HFFc6 (cell line): ENCODE measurements around the gene KCNJ16. TPM values are rescaled to one million over a fixed set of nuclear protein-coding genes. Genes with fewer than 3 reads are reported as not detected.

ENCODE experiments used
- DNase-seq: peaks from one replicate; pipeline ENCODE4 v3.0.0-alpha.2; 2018
- H3K27ac Mint-ChIP-seq: 2 replicates; pipeline ENCODE4 v1.8.0; 2020; ENCODE audit warnings: mild to moderate bottlenecking, mixed read lengths
- H3K27me3 Mint-ChIP-seq: 2 replicates; pipeline ENCODE4 v1.8.0; 2021; ENCODE audit warnings: mild to moderate bottlenecking, moderate library complexity, mixed read lengths; ENCODE audit not compliant: insufficient read depth
- H3K36me3 Mint-ChIP-seq: 2 replicates; pipeline ENCODE4 v1.8.0; 2021; ENCODE audit warnings: low read depth, mixed read lengths
- H3K4me1 Mint-ChIP-seq: 2 replicates; pipeline ENCODE4 v1.8.0; 2020; ENCODE audit warnings: low read depth, mixed read lengths
- H3K4me3 Mint-ChIP-seq: 2 replicates; pipeline ENCODE4 v1.8.0; 2020; ENCODE audit warnings: mild to moderate bottlenecking, moderate library complexity, mixed read lengths
- H3K9me3 Mint-ChIP-seq: 2 replicates; pipeline ENCODE4 v1.8.0; 2020; ENCODE audit warnings: mild to moderate bottlenecking, mixed read lengths
- CTCF ChIP-seq: fragments of 200-600 bp; sonication (generic); IDR thresholded peaks from 2 replicates; pipeline ENCODE4 v1.5.0; 2021; ENCODE audit warnings: antibody characterized with exemption, mild to moderate bottlenecking
- total RNA-seq, 6 experiments: library from RNA; stranded (reverse); fragmentation: NEBNext Ultra II Directional; extraction: Animal tissue kit (Norgen Biotek cat#: 25700); gene quantifications; 2 replicates in 1 of 6; 3 replicates in 5 of 6; pipeline ENCODE4 v1.2.3, GENCODE V29; 2021

Gene KCNJ16
- total RNA-seq, 6 experiments from 2014 or later: not detected

DNA sequence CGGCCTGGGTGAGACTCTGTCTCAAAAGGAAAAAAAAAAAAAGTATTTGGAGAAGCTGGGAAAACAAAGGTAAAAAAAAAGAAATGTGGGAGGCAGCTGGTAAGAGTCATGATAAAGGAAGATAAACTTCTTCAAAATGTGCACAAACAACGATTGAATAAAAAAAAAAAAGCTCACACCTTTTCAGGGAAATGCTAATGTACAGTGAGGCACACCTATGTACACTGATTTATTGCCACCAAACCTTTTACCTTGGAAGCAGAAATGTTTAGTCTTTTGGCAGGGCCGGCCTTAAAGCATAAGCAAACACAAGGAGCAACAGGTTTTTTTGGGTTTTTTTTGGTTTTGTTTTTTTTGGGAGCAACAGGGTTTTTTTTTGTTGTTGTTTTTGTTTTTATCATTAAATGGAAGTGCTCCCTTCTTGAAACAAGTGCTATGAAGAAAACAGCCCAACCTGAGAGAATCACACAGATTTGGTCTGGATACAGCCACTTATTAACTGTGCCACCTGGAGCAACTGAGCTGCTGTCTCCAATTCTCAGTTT, 64.5 kb downstream of the KCNJ16 start:
- no peak for TF ChIP-seq CTCF
- Mint-ChIP-seq H3K27ac (no peak overlapping the region), H3K9me3 (no peaks in the 10 kb centered on the region)

DNA sequence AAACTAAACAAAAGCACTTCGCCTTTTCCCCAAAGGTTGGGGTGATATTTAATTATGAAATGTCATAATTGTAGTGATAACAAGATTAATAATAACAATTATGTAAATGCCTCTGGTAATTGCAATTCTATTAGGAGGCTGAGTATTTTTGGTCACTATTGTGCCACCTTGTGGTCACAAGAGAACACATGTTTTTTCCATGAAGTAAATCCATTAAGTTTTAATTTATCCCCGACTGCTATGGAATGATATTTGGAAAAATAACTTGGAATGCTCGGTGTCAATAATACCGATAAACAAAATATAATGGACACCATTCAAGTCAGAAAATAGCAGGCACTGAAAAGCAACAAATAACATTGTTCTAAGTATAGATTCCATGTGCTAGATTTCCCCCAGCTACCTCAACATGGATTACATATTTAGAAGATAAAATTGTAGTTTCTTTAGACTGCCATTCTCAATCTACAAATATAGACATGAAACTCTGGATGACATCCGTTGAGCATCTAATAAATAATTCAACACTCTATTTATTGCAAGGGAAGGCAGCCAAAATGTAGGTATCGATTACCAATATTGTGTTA, 69.3 kb downstream of the KCNJ16 start:
- DNase-seq: peak; percentile 24
- no peak overlapping the region for H3K27ac Mint-ChIP-seq

More for the DNA sequence above, 64.5 kb downstream of the KCNJ16 start:
- H3K36me3 Mint-ChIP-seq: no peaks in the 10 kb centered on the region
- DNase-seq: no peak
- no peak overlapping the region for H3K4me3 Mint-ChIP-seq
- H3K4me1 Mint-ChIP-seq: peaks cover 29% of the 10 kb centered on the region
- peaks cover 2% of the 10 kb centered on the region for H3K27me3 Mint-ChIP-seq

DNA sequence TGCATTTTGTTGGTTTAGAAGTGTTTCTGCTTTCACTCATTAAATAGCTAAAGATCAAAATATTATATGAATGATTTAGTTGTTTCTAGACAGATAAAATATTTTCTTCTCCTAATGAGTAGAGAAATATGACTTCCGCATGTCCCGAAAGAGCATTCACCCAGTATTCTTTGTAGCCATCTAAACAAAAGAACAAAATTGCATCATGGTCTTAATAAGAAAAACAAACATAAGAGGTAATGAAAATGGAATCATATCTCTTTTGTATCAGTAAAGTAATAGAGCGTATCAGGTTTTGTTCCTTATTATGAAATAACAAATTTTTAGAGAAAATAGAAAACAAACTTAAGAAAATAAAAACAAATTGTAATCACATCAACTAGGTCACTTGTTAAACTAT, 78.2 kb downstream of the KCNJ16 start:
- DNase-seq: no peak
- H3K36me3 Mint-ChIP-seq: no peaks in the 10 kb centered on the region

More for the DNA sequence above, 69.3 kb downstream of the KCNJ16 start:
- H3K9me3 Mint-ChIP-seq: no peaks in the 10 kb centered on the region
- peaks cover under 1% of the 10 kb centered on the region for H3K27me3 Mint-ChIP-seq
- no peaks in the 10 kb centered on the region for H3K36me3 Mint-ChIP-seq
- H3K4me1 Mint-ChIP-seq: peaks cover 5% of the 10 kb centered on the region
- H3K4me3 Mint-ChIP-seq: no peak overlapping the region
- peak; percentile 92 for TF ChIP-seq CTCF

GRCh38 chr17:70157151-70157550, 82.1 kb downstream of the KCNJ16 start:
- Mint-ChIP-seq H3K9me3 (no peaks in the 10 kb centered on the region), H3K4me3 (no peak overlapping the region), H3K27me3 (peaks cover 4% of the 10 kb centered on the region; the same call in 1 of the 2 replicates), H3K27ac (no peak overlapping the region), H3K36me3 (no peaks in the 10 kb centered on the region), H3K4me1 (no peaks in the 10 kb centered on the region)
- no peak for TF ChIP-seq CTCF
- DNase-seq: no peak

More for the DNA sequence above, 78.2 kb downstream of the KCNJ16 start:
- Mint-ChIP-seq H3K4me3 (no peak overlapping the region), H3K27me3 (no peaks in the 10 kb centered on the region; the same call in none of the 2 replicates), H3K27ac (no peak overlapping the region), H3K4me1 (no peaks in the 10 kb centered on the region; the same call in 1 of the 2 replicates), H3K9me3 (no peaks in the 10 kb centered on the region)
- no peak for TF ChIP-seq CTCF

DNA sequence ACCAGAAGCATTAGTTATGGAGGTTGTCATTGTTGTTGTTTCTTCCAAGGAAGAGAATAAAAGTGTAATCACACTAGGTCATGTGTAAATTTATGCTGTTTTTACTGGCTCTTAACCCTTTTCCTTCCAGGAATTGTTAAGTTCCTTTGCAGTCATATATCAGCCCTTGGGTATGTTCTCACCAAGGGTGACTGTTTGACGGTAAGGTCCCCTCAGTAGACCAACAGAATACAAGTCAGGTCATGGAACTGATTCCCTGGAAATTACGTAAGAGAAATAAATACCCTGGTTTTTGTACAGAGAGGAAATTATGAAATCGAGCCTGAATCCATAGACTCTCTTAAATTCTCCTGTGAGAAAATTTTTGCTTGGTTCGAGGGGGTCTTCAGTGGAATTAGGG, 83.2 kb downstream of the KCNJ16 start:
- no peak for DNase-seq
- no peaks in the 10 kb centered on the region for H3K4me1 Mint-ChIP-seq
- H3K9me3 Mint-ChIP-seq: no peaks in the 10 kb centered on the region
- H3K36me3 Mint-ChIP-seq: no peaks in the 10 kb centered on the region
- H3K27ac Mint-ChIP-seq: no peak overlapping the region
- no peak overlapping the region for H3K4me3 Mint-ChIP-seq
- no peak for TF ChIP-seq CTCF
- H3K27me3 Mint-ChIP-seq: peaks cover 4% of the 10 kb centered on the region; the same call in 1 of the 2 replicates
